PFSK-1 (cell line): ENCODE measurements around the gene RBM47.

Experiments
- POLR2AphosphoS5 ChIP-seq: IDR thresholded peaks from 2 replicates; pipeline ENCODE4 v1.6.1; 2012; ENCODE audit warnings: low read depth, mild to moderate bottlenecking, control low read depth, low read length, moderate library complexity
- SIN3A ChIP-seq: IDR thresholded peaks from 2 replicates; pipeline ENCODE4 v1.6.1; 2012; ENCODE audit warnings: mild to moderate bottlenecking, low read length, moderate library complexity, borderline replicate concordance; ENCODE audit not compliant: insufficient read depth
- TAF1 ChIP-seq: IDR thresholded peaks from 2 replicates; pipeline ENCODE4 v1.6.1; 2012; ENCODE audit warnings: low read length, control low read depth, borderline replicate concordance; ENCODE audit not compliant: insufficient read depth
- TF ChIP-seq, protein P1 (sequence below), 2 experiments: IDR thresholded peaks; 2 replicates each; pipeline versions ENCODE4 v1.6.1 to v1.8.0; 2011 to 2012; ENCODE audit warnings: low read depth in 2 of 2, low read length in 2 of 2, control low read depth in 1 of 2, inconsistent platforms in 1 of 2, mild to moderate bottlenecking in 1 of 2, moderate library complexity in 1 of 2; ENCODE audit not compliant: insufficient read depth in 1 of 2

DNA sequence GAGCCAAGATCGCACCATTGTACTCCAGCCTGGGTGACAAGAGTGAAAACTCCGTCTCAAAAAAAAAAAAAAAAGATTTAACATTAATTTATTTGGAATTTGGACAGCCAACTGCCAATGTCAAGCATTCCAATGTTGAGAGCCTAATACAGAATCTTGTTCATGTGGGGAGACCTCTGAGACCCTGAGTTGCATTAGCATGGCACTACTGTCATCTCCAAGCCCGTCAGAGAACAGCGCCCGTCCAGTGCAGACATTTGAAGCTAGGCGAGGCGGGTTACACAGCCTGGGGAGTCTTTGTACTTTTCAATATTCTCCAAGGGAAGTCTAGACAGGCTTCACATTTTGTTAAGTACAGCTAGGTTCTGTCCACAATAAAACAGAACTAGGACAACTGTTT, 167.8 kb downstream of the RBM47 start:
- TF ChIP-seq POLR2AphosphoS5, result no peak
- TF ChIP-seq, protein P1, sequence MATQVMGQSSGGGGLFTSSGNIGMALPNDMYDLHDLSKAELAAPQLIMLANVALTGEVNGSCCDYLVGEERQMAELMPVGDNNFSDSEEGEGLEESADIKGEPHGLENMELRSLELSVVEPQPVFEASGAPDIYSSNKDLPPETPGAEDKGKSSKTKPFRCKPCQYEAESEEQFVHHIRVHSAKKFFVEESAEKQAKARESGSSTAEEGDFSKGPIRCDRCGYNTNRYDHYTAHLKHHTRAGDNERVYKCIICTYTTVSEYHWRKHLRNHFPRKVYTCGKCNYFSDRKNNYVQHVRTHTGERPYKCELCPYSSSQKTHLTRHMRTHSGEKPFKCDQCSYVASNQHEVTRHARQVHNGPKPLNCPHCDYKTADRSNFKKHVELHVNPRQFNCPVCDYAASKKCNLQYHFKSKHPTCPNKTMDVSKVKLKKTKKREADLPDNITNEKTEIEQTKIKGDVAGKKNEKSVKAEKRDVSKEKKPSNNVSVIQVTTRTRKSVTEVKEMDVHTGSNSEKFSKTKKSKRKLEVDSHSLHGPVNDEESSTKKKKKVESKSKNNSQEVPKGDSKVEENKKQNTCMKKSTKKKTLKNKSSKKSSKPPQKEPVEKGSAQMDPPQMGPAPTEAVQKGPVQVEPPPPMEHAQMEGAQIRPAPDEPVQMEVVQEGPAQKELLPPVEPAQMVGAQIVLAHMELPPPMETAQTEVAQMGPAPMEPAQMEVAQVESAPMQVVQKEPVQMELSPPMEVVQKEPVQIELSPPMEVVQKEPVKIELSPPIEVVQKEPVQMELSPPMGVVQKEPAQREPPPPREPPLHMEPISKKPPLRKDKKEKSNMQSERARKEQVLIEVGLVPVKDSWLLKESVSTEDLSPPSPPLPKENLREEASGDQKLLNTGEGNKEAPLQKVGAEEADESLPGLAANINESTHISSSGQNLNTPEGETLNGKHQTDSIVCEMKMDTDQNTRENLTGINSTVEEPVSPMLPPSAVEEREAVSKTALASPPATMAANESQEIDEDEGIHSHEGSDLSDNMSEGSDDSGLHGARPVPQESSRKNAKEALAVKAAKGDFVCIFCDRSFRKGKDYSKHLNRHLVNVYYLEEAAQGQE (IDR thresholded peaks at IDR 0.05; ENCODE audit: insufficient read depth in 1 of 2, low read depth in 2 of 2, low read length in 2 of 2), result no peak
- no peak for TF ChIP-seq TAF1
- TF ChIP-seq SIN3A, result no peak
